NCI-H187 (cell line): ENCODE data around the gene TCF4.
A peak's percentile ranks its signal among the peaks of the same experiment; 100 is the strongest.

Experiments used
- DNase-seq, 2 experiments: peaks; one replicate each; lab custom pipeline; 2025; lab: John Stamatoyannopoulos, UW

TCF4 gene

GRCh38 chr18:55588111-55588869, at the start of gene TCF4:
TCF4 (minus strand) TSS chr18:55588192; CDS start chr18:55587116, 1,076 bp downstream.
- peak in 1 of 2 experiments; percentile 47 for DNase-seq

- no peak for DNase-seq
These were observed 49.2 kb upstream of the TCF4 start for GRCh38 chr18:55637204-55637603.

- DNase-seq = no peak
These were observed 47.4 kb upstream of the TCF4 start for GRCh38 chr18:55635439-55635838.

- DNase-seq = no peak
These were observed 46.6 kb upstream of the TCF4 start for GRCh38 chr18:55634545-55634944.

GRCh38 chr18:55633032-55633431, 45.0 kb upstream of the TCF4 start:
- no peak for DNase-seq

- no peak for DNase-seq
These were observed 41.1 kb upstream of the TCF4 start for GRCh38 chr18:55629133-55629532.

GRCh38 chr18:55627007-55627406, 39.0 kb upstream of the TCF4 start:
- no peak for DNase-seq

GRCh38 chr18:55625901-55626300, 37.9 kb upstream of the TCF4 start:
- DNase-seq = no peak

GRCh38 chr18:55623626-55624025, 35.6 kb upstream of the TCF4 start:
- no peak for DNase-seq

- DNase-seq = no peak
These were observed 22.5 kb upstream of the TCF4 start for GRCh38 chr18:55610506-55610905.

GRCh38 chr18:55609160-55609825, 21.3 kb upstream of the TCF4 start:
- DNase-seq = no peak

GRCh38 chr18:55608497-55608896, 20.5 kb upstream of the TCF4 start:
- no peak for DNase-seq

GRCh38 chr18:55607773-55608172, 19.8 kb upstream of the TCF4 start:
- DNase-seq = no peak

- no peak for DNase-seq
These were observed 17.8 kb upstream of the TCF4 start for GRCh38 chr18:55605733-55606338.

- no peak for DNase-seq
These were observed 15.8 kb upstream of the TCF4 start for GRCh38 chr18:55603775-55604174.

GRCh38 chr18:55593888-55594287, 5.9 kb upstream of the TCF4 start:
- no peak for DNase-seq

- DNase-seq = no peak
These were observed 4.6 kb upstream of the TCF4 start for GRCh38 chr18:55592572-55592971.

GRCh38 chr18:55592106-55592505, 4.1 kb upstream of the TCF4 start:
- DNase-seq = no peak

- peak; percentile 90 for DNase-seq
These were observed 1.8 kb upstream of the TCF4 start for GRCh38 chr18:55589625-55590291.

GRCh38 chr18:55588870-55589595, 1.0 kb upstream of the TCF4 start:
- DNase-seq = no peak

- peak in 1 of 2 experiments; percentile 38 for DNase-seq
These were observed 428 bp downstream of the TCF4 start for GRCh38 chr18:55587418-55588110.
